Hematopoietic multipotent progenitor cell treated with erythropoietin and hydrocortisone succinate and interleukin-3 and kit ligand, for 15 days (in vitro differentiated cells): ENCODE results near the gene ANKRD12.
"Not testable (repeated sequence)": the region's sequence is repeated elsewhere in the genome, so short reads cannot be mapped to it uniquely, and the experiment has no call there.

Experiments used
- DNase-seq: peaks from one replicate; pipeline ENCODE4 v3.0.0-alpha.2; 2015; ENCODE audit warnings: low spot score

ANKRD12 gene

DNA sequence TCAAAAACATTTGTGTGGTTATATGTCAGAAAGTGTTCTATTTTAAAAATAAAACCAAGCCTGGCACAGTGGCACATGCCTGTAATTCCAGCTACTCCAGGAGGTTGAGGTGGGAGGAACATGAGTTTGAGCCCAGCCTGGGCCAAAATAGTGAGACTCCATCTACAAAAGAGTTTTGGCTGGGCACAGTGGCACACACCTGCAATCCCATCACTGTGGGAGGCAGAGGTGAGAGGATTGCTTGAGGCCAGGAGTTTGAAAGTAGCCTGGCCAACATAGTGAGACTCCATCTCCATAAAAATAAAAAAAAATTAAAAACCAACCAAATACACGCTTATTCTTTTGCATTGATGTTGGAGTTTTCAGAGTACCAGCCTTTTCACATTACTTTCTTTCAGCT lies 9.6 kb downstream of the ANKRD12 start:
- DNase-seq, result no peak

GRCh38 chr18:9147440-9148202 lies 11.0 kb downstream of the ANKRD12 start:
- peak; percentile 74 for DNase-seq

DNA sequence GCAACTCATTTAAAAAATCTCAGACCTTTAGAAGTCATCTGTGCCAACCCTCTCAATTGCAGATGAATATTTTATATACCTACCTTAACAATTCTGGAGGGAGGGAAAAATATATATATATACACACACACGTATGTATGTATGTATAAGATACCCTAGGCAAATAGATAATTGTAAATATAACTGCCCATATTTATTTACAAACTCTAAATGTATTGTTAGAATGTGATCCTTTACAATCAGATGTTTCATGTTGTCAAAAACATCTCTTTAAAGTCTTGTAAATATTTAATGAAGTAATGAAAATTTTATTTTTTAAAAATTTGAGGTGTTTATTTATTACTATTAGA lies 11.6 kb downstream of the ANKRD12 start:
- DNase-seq, result no peak

DNA sequence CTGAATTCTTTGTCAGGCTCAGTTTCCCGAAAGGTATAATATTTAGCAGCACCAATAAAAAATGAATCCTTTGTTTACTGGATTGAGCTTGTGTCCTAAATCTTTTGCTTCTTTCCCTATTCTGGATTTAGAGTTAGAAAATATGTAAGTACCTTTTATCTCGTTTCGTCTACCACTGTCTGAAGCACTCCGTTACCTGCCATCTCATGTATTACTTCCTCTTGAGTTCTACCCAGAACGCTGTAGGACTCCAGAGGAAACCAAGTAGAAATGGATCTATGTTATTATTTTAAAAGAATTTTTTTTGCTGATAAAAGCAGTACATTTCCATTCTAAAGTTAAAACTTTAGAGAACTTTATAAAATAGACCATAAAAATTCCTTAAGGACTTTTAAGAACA lies 13.5 kb downstream of the ANKRD12 start:
- DNase-seq, result no peak

- DNase-seq, result no peak
Observed at GRCh38 chr18:9153256-9153655, 16.7 kb downstream of the ANKRD12 start.

DNA sequence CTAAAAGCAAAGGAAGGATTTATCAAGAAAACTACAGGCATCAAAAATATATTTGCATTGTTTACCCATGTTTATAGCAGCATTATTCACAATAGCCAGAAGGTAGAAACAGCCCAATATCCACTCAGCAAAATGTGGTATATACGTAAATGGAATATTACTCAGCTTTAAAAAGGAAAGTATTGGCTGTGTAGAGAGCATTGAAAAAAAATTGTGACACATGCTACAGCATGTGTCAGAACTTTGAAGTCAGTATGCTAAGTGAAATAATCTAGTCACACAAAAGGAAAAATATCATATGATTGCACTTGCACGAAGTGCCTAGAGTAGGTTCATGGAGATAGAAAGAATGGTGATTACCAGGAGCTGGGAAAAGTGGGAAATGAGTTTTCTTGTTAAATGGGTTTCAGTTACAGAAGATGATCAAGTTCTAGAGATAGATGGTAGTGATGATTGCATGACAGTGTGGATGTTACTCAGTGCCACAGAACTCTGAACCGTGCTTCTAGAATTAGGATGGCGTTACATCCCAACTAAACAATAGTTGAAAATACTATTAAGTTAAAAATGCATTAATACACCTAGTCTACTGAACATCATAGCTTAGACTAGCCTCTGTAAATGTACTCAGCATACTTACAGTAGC lies 20.1 kb downstream of the ANKRD12 start:
- DNase-seq, result no peak

GRCh38 chr18:9157806-9158205 lies 21.2 kb downstream of the ANKRD12 start:
- no peak for DNase-seq

DNA sequence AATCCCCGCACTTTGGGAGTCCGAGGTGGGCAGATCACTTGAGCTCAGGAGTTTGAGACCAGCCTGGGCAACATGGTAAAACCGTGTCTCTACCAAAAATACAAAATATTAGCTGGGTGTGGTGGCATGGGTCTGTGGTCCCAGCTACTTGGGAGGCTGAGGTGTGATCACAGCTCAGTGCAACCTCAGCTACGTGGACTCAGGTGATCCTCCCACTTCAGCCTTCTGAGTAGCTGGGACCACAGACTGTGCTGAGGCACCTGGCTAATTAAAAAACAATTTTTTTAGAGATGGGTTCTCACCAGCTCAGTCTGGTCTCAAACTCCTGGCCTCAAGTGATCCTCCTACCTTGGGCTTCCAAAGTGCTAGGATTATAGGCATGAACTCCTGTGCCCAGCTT lies 23.4 kb downstream of the ANKRD12 start:
- DNase-seq, result no peak

DNA sequence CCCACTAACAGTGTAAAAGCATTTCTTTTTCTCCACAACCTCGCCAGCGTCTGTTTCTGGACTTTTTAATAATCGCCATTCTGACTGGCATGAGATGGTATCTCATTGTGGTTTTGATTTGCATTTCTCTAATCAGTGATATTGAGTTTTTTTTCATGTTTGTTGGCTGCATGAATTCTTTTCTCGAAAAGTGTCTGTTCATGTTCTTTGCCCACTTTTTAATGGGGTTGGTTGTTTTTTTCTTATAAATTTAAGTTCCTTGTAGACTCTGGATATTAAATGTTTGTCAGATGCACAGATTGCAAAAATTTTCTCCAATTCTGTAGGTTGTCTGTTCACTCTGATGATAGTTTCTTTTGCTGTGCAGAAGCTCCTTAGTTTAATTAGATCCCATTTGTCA lies 26.1 kb downstream of the ANKRD12 start:
- not testable (repeated sequence) for DNase-seq

GRCh38 chr18:9164149-9164548 lies 27.6 kb downstream of the ANKRD12 start:
- DNase-seq, result not testable (repeated sequence)

- not testable (repeated sequence) for DNase-seq
Observed at GRCh38 chr18:9165883-9166282, 29.3 kb downstream of the ANKRD12 start.

GRCh38 chr18:9169515-9169914 lies 32.9 kb downstream of the ANKRD12 start:
- DNase-seq, result not testable (repeated sequence)

- not testable (repeated sequence) for DNase-seq
Observed at GRCh38 chr18:9171919-9172318, 35.3 kb downstream of the ANKRD12 start.

DNA sequence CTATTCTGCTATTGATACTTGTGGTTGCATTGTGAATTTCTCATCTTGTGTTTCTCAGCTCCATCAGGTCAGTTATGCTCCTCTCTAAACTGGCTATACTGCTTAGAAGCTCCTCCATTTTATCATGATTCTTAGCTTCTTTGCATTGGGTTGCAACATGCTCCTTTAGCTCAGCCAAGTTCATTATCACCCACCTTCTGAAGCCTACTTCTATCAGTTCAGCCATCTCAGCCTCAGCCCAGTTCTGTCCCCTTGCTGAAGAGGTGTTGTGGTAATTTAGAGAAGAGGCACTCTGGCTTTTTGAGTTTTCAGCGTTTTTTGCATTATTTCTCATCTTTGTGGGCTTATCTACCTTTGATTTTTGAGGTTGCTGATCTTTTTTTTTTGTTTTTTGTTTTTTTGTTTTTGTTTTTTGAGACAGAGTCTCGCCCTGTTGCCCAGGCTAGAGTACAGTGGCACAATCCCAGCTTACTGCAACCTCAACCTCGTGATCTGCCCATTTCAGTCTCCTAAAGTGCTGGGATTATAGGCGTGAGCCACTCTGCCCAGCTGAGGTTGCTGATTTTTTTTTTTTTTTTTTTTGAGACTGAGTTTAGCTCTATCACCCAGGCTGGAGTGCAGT lies 36.0 kb downstream of the ANKRD12 start:
- DNase-seq, result no peak

GRCh38 chr18:9173770-9174233 lies 37.2 kb downstream of the ANKRD12 start:
- DNase-seq, result no peak

DNA sequence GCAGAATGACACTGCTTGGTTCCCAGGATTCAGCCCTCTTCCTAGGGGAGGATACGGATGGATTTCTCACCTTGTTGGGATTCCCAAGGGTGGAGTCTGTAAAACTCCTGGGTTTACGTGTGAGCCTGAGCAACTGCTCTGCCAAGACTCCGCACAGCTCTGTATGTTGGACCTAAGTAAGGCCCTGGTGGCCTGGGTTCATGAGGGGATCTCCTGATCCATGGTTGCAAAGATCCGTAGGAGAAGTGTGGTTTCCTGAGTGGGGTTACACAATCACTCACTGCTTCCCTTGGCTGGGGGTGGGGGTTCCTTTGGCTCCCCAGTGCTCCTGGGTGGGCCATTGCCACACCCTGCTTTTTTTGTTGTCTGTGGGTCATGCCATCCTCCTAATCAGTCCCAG lies 37.7 kb downstream of the ANKRD12 start:
- DNase-seq, result no peak

- no peak for DNase-seq
Observed at GRCh38 chr18:9175115-9175514, 38.5 kb downstream of the ANKRD12 start.

DNA sequence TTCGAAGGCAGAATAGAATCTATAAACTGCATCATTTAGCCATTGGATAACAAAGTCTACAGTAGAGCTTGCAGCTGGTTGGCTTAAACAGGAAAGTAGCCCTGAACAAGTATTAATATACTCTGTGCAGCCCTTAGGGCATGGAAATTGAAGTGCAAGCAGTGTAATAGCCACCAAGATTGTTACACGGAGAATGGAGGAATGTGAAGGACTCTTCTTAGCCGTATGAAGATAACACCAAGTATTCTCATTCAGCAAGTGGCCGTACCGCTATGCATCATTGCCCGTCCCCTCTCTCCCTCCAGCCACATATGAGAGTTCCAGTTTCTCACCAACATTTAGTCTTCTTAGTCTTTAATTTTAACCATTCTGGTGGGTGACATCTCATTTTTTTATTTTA lies 40.5 kb downstream of the ANKRD12 start:
- no peak for DNase-seq

DNA sequence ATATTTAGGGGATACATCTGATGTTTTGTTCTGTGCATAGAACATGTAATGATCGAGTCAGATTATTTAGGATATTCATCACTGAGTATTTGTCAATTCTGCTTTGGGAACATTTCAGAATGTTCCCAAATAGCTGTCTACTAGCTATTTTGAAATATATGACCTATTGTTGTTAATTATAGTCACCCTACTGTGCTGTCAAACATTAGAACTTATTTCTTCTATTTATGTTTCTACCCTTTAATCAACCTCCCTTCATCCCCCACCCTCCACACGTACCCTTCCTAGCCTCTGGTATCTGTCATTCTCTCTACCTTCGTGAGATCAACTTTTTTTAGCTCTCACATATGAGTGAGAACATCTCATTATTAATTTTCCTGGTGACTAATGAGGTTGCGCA lies 40.9 kb downstream of the ANKRD12 start:
- DNase-seq, result no peak

GRCh38 chr18:9178557-9178956 lies 42.0 kb downstream of the ANKRD12 start:
- no peak for DNase-seq

GRCh38 chr18:9181275-9181674 lies 44.7 kb downstream of the ANKRD12 start:
- no peak for DNase-seq

DNA sequence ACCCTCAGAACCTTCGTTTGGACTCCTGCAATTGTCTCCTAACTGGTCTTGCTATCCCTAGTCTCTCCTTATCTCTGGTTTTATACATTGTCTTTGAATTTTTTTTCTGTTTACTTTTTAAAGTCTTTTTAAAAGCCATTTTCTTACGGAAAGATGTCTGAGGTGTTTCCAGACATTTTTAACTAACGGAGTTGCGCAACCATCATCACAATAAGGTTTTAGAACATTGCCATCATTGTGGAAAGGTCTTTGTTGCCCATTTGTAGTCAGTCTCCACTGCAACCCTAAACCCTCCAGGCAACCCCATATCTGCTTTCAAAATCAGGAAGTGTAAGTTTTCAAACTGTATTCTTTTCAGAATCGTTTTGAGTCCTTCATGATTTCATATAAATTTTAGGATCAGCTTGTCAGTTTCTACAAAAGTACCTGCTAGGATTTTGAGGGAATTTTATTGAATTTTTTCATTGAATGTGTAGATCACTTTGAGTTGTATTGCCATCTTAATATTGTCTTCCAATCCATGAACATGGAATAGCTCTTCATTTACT lies 46.3 kb downstream of the ANKRD12 start:
- no peak for DNase-seq

- peak; percentile 40 for DNase-seq
Observed at GRCh38 chr18:9184998-9185613, 48.5 kb downstream of the ANKRD12 start.
